Muscle layer of colon (tissue), 2 donors: ENCODE measurements around the gene NTRK1.
"Not testable (repeated sequence)": the region's sequence is repeated elsewhere in the genome, so short reads cannot be mapped to it uniquely, and the experiment has no call there.

Experiments
- H3K27ac ChIP-seq: one replicate; pipeline ENCODE4 v1.7.0; 2013; ENCODE audit warnings: low read depth, mild to moderate bottlenecking, low read length, moderate library complexity
- H3K27me3 ChIP-seq, 2 donors: one replicate each; pipeline ENCODE4 v1.7.0; 2013; ENCODE audit warnings: low read length in 2 of 2, mild to moderate bottlenecking in 2 of 2; ENCODE audit not compliant: insufficient read depth in 2 of 2, control insufficient read depth in 1 of 2
- H3K36me3 ChIP-seq: one replicate; pipeline ENCODE4 v1.7.0; 2013; ENCODE audit warnings: mild to moderate bottlenecking, low read length; ENCODE audit not compliant: insufficient read depth
- H3K4me1 ChIP-seq: one replicate; pipeline ENCODE4 v1.7.0; 2013; ENCODE audit warnings: mild to moderate bottlenecking, low read length; ENCODE audit not compliant: insufficient read depth
- H3K4me3 ChIP-seq, 2 donors: one replicate each; pipeline ENCODE4 v1.7.0; 2013; ENCODE audit warnings: low read length in 2 of 2, low read depth in 1 of 2, mild to moderate bottlenecking in 1 of 2, moderate library complexity in 1 of 2
- H3K9ac ChIP-seq: one replicate; pipeline ENCODE4 v1.7.0; 2013; ENCODE audit warnings: low read length
- H3K9me3 ChIP-seq: one replicate; pipeline ENCODE4 v1.7.0; 2013; ENCODE audit warnings: mild to moderate bottlenecking, low read length
- donor health status: abdominal sarcoma.
- donor health status: Adenocarcinoma of cecum.

The NTRK1 gene

DNA sequence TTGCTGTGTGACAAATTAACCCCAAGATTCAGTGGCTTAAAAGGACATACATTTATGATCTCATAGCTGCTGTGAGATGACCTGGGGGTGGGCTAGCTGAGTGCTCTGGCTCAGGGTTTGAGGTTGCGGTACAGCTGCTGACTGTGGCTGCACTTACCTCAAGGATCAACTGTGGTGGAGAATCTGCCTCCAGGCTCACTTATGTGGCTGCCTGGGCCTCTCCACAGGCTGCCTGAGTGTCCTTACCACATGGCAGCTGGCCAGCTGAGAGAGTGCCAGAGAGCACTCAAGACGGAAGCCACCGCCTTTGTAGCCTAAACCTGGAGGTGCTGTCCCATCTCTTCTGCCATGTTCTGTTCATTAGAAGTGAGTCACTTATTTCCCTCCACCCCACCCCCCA, 65.5 kb downstream of the NTRK1 start:
- peaks cover 37 to 84% of the 10 kb centered on the region in 2 donors for H3K27me3 ChIP-seq
- no peak overlapping the region for H3K27ac ChIP-seq
- H3K4me1 ChIP-seq: peaks cover 9% of the 10 kb centered on the region
- H3K36me3 ChIP-seq: no peaks in the 10 kb centered on the region
- no peak overlapping the region for H3K9ac ChIP-seq
- H3K4me3 ChIP-seq: no peak overlapping the region
- H3K9me3 ChIP-seq: no peaks in the 10 kb centered on the region

DNA sequence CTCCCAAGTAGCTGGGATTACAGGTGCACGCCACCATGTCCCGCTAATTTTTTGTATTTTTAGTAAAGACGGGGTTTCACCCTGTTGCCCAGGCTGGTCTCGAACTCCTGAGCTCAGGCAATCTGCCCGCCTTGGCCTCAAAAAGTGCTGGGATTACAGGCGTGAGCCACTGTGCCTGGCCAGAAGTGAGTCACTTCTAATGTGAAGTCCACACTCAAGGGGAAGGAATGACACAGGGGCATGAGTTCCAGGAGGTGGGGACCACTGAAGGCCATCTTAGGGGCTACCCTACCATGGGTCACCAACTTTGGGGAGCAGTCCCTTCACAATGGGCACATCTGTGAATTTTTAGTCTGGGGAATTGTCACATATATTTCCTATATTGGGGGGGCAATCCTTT, 66.0 kb downstream of the NTRK1 start:
- H3K9ac ChIP-seq, H3K4me3 ChIP-seq, H3K27ac ChIP-seq, H3K9me3 ChIP-seq, H3K4me1 ChIP-seq, H3K36me3 ChIP-seq: not testable (repeated sequence)
- peaks cover 31 to 79% of the 10 kb centered on the region in 2 donors for H3K27me3 ChIP-seq

DNA sequence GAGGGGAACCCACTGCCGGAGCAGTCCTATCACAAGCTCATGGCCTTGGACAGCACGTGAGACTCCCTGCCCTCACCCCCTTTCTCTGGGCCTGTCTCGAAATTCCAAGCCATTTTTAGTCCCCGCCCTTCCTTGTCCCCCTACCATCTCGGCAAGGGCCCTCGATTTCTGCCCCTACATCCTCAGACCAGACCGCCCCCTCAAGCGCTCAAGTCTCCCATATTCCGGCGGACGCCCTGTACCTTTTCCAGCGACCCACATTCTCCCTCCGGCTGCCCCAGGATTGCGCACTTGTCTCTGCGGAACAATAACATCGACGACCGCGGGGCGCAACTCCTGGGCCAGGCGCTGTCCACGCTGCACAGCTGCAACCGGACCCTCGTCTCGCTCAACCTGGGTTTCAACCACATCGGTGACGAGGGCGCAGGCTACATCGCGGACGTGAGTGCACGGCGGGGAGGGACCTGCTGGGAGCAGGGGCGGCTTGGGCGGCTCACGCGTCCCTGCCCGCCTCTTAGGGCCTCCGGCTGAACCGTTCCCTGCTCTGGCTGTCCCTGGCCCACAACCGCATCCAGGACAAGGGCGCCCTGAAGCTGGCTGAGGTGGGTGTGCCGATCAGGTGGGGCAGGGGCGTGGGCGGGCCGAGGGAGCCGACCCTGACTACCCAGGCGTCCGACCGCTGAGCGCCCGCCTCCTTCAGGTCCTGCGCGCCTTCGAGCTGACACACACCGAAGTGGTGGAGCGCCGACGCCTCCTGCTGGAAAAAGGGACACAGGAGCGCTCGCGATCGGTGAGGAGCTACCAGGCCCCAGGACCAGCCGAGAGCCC, 66.8 kb downstream of the NTRK1 start:
- H3K27ac ChIP-seq: no peak overlapping the region
- no peak overlapping the region for H3K9ac ChIP-seq
- H3K36me3 ChIP-seq: no peaks in the 10 kb centered on the region
- H3K4me1 ChIP-seq: peaks cover 9% of the 10 kb centered on the region
- peaks cover 24 to 71% of the 10 kb centered on the region in 2 donors for H3K27me3 ChIP-seq
- no peak overlapping the region for H3K4me3 ChIP-seq
- no peaks in the 10 kb centered on the region for H3K9me3 ChIP-seq

DNA sequence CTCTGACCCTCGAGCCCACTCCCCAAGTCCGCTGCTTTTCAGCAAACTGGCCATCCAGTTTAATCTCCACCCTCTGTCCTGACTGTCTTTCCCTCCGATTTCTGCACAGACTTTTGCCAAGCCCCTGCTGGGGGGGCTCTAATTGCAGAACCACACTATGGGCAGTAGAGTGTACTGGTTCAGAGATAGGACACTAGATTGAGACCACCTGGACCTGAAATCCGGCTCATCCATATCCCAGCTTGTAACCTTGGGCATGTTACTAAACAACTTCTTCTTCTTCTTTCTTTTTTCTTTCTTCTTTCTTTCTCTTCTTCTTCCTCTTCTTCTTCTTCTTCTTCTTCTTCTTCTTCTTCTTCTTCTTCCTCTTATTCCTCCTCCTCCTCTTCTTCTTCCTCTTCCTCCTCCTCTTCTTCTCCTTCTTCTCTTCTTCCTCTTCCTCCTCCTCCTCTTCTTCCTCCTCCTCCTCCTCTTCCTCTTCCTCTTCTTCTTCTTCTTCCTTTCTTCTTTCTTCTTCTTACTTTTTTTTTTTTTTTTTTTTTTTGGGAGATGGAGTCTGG, 67.5 kb downstream of the NTRK1 start:
- Histone ChIP-seq H3K9ac (no peak overlapping the region), H3K4me3 (no peak overlapping the region), H3K36me3 (no peaks in the 10 kb centered on the region), H3K9me3 (no peaks in the 10 kb centered on the region), H3K27me3 (peaks cover 17 to 64% of the 10 kb centered on the region in 2 donors), H3K4me1 (peaks cover 8% of the 10 kb centered on the region), H3K27ac (no peak overlapping the region)

DNA sequence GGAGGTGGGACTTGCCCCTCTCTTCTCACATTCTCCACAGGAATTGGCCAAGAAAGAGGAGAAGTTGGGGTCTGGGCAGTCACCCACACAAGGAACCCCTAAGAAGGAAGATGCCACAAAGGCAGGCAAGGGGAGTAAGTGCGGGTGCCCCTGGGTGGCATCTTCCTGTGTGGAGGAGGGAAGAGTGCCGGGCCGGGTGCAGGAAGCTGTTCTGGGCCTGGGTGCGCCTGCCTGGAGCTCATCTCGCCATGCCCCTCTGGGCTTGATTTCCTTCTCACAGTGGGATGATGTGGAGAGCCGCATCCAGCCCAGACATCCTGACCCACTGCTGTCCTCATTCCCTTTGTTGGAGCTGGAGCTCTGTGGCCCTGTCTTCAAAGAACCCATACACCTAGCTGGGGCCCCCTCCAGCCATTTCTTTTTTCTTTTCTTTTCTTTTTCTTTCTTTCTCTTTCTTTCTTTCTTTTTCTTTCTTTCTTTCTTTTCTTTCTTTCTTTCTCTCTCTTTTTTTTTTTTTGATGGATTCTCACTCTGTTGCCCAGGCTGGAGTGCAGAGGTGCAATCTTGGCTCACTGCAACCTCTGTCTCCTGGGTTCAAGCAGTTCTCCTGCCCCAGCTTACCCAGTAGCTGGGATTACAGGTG, 69.1 kb downstream of the NTRK1 start:
- no peak overlapping the region for H3K27ac ChIP-seq
- H3K9me3 ChIP-seq: no peaks in the 10 kb centered on the region
- H3K4me3 ChIP-seq: no peak overlapping the region
- H3K4me1 ChIP-seq: peaks cover 3% of the 10 kb centered on the region
- peaks cover 10 to 48% of the 10 kb centered on the region in 2 donors for H3K27me3 ChIP-seq
- H3K36me3 ChIP-seq: no peaks in the 10 kb centered on the region
- H3K9ac ChIP-seq: no peak overlapping the region

DNA sequence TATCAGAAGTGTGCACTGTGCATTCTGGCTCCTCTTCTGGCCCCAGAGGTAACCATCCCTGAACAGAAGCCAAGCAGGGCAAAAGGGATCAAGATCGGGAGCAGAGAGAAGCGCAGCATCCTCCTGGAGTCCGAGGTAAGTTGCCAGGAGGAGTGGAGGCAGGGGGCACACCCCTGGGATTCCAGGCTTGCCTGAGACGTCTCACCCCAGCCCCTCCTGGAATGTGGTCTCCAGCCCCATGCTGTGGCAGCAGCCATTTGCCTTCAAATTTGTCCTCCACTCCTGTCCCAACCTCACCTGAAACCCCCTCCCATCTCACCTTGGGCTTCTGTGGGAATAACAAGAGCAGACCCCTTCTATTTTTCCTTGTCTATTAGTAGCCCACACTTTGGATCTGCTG, 69.8 kb downstream of the NTRK1 start:
- Histone ChIP-seq H3K36me3 (no peaks in the 10 kb centered on the region), H3K4me1 (peaks cover 3% of the 10 kb centered on the region), H3K9me3 (no peaks in the 10 kb centered on the region), H3K4me3 (no peak overlapping the region), H3K27me3 (peaks cover 10 to 41% of the 10 kb centered on the region in 2 donors), H3K9ac (no peak overlapping the region), H3K27ac (no peak overlapping the region)
